ENCODE measurements around the gene NGRN.

The NGRN gene

DNA sequence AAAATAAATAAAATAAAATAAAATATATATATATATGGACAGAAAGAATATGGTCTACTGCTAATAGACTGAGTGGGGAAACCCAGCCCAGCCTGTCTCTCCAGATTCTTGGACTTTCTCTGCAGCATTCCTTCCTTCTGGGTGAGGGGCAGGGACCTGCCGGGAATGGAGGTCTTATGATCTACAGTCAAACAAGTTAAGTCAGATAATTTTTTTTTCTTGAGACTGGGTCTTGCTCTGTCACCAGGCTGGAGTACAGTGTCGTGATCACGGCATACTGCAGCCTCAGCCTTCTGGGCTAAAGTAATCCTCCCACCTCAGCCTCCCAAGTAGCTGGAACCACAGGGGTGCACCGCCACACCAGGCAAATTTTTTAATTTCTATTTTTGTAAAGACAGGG lies 53.1 kb downstream of the NGRN start:
- no peak for DNase-seq (ENCODE audit: low read depth in 2 of 2)

DNA sequence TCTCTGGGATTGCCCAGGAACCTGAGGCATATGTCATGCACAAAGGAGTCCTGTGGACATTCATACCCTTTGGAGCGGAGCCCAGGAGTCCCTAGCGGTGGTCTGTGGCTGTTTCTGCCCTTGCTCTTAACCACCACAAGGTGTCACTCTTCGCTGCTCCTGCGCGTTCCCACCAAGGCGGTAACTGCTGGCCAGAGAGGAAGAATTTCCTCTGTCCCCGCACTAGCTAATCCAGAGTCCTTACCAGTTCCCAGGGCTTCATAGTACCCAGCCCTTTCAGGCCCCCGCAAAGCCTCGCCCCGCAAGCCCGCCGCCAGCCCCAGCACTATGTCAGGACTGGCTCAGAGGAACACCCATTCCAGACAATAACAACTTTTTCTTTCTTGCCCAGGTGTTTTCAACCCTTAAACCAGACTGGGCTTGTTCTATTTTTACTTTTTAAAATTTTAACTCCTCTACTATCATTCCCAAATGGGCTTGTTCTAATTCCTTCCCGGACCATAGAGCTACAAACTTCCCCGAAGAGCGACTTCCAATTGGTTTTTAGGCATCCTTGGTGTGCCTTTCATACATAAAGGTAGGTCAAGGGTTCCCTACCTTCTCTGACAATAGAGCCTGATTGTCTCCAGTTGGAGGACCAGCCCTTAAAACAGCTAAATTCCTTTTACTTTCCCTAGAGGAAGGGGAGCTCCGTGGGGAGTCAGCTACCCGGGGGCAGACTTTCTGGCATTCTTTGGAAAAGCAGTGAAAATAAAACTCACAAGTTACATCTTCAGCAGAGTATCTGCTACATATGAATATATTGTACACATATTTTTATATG lies 54.8 kb downstream of the NGRN start:
- DNase-seq (ENCODE audit: low read depth in 2 of 2): peak; percentile 30 to 35

DNA sequence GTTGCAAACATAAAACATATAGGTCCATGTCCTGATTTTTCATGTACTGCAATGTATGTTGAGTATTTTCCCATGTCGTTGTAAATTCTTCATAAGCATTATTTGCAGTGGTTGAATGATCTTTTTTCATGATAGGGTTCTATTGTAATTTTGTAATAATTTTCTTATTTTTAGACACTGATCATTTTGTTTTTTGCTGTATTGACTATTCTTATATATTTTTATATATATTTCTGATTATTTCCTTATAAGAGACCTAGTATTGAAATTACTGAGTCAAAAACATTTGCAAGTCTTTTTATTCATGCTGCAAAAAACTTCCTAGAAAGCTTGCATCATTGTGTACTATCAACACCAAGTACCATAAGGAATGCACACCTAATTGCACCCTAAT lies 55.4 kb downstream of the NGRN start:
- DNase-seq (ENCODE audit: low read depth in 2 of 2): no peak
